CD4-positive, CD25-positive, alpha-beta regulatory T cell (primary cell): Measurements from ENCODE around the gene LRR1. TPM values are rescaled to one million over a fixed set of nuclear protein-coding genes. Genes with fewer than 3 reads are reported as not detected.
A peak's percentile ranks its signal among the peaks of the same experiment; 100 is the strongest.
"Not testable (repeated sequence)": the region's sequence is repeated elsewhere in the genome, so short reads cannot be mapped to it uniquely, and the experiment has no call there.

Experiments used
- ATAC-seq, 2 donors: fragments of 150-1000 bp; cut with Tn5 transposase; one replicate each; pipeline ENCODE4 v1.10.0; 2021; ENCODE audit warnings: low read depth in 2 of 2, moderate number of reproducible peaks in 2 of 2, moderate library complexity in 1 of 2
- DNase-seq, 3 donors: peaks; one replicate each; pipeline versions ENCODE4 v3.0.0 to v3.0.0-alpha.2; 2012 to 2022; ENCODE audit warnings: mixed read lengths in 1 of 3
- H3K27ac ChIP-seq: one replicate; pipeline ENCODE4 v1.7.0; 2013; ENCODE audit warnings: mild to moderate bottlenecking, low read length; ENCODE audit not compliant: insufficient read depth, poor library complexity, severe bottlenecking
- H3K27me3 ChIP-seq: one replicate; pipeline ENCODE4 v1.7.0; 2013; ENCODE audit warnings: low read length; ENCODE audit not compliant: control insufficient read depth, insufficient read depth
- H3K36me3 ChIP-seq: one replicate; pipeline ENCODE4 v1.7.0; 2013; ENCODE audit warnings: mild to moderate bottlenecking, low read length, moderate library complexity; ENCODE audit not compliant: control insufficient read depth, insufficient read depth
- H3K4me1 ChIP-seq: 2 replicates; pipeline ENCODE4 v1.7.0; 2013; ENCODE audit warnings: mild to moderate bottlenecking, low read length; ENCODE audit not compliant: insufficient read depth, control insufficient read depth, poor library complexity, severe bottlenecking
- H3K4me3 ChIP-seq: one replicate; pipeline ENCODE4 v1.7.0; 2013; ENCODE audit warnings: low read depth, mild to moderate bottlenecking, low read length, moderate library complexity
- H3K9me3 ChIP-seq, 2 experiments: 1 replicate in 1 of 2; 2 replicates in 1 of 2; pipeline ENCODE4 v1.7.0; 2013; ENCODE audit warnings: low read length in 2 of 2, mild to moderate bottlenecking in 1 of 2, moderate library complexity in 1 of 2; ENCODE audit not compliant: control insufficient read depth in 2 of 2
- H3K27ac Mint-ChIP-seq, 3 donors: one replicate each; pipeline ENCODE4 v1.8.0; 2020 to 2022; ENCODE audit warnings: mild to moderate bottlenecking in 3 of 3, mixed read lengths in 3 of 3, moderate library complexity in 2 of 3
- H3K27me3 Mint-ChIP-seq: one replicate; pipeline ENCODE4 v1.8.0; 2022; ENCODE audit warnings: mild to moderate bottlenecking, mixed read lengths
- H3K36me3 Mint-ChIP-seq: one replicate; pipeline ENCODE4 v1.8.0; 2020; ENCODE audit warnings: mixed read lengths
- H3K4me1 Mint-ChIP-seq, 4 donors: one replicate each; pipeline ENCODE4 v1.8.0; 2020 to 2022; ENCODE audit warnings: mixed read lengths in 4 of 4, mild to moderate bottlenecking in 1 of 4
- H3K4me3 Mint-ChIP-seq, 4 donors: one replicate each; pipeline ENCODE4 v1.8.0; 2020 to 2022; ENCODE audit warnings: mild to moderate bottlenecking in 4 of 4, mixed read lengths in 4 of 4, moderate library complexity in 3 of 4
- H3K9me3 Mint-ChIP-seq, 7 donors: one replicate each; pipeline ENCODE4 v1.8.0; 2020 to 2022; ENCODE audit warnings: mixed read lengths in 7 of 7, mild to moderate bottlenecking in 3 of 7, moderate library complexity in 2 of 7
- polyA plus RNA-seq, 4 donors: library from polyadenylated mRNA; unstranded; fragments of 300-500 nt; fragmentation: Illumina TruSeq; gene quantifications; one replicate each; pipeline ENCODE4 v1.2.3, GENCODE V29; 2021
- total RNA-seq: library from RNA; stranded (reverse); gene quantifications from one replicate; pipeline ENCODE4 v1.2.3, GENCODE V29; 2022

The LRR1 gene
- total and polyA plus RNA-seq, 5 donors from 2014 or later: 11.2 to 26.7 (median 17.3) TPM

DNA sequence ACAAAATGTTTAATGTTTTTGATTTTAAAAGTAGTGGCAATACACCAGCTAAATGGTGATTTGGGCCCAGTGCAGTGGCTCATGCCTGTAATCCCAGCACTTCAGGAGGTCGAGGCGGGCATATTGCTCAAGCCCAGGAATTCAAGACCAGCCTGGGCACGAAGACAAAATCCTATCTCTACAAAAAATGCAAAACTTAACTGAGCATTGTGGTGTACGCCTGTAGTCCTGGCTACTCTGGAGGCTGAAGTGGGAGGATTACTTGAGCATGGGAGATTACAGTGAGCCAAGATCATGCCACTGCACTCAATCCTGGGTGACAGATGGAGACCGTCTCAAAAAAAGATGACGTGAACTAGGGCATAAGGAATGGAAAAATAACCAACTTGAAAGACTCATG lies 17.0 kb downstream of the LRR1 start:
- peaks cover 18% of the 10 kb centered on the region for H3K36me3 Mint-ChIP-seq
- H3K27ac ChIP-seq: no peak overlapping the region
- peaks cover 16% of the 10 kb centered on the region for H3K36me3 ChIP-seq
- no peak for ATAC-seq
- peak overlapping the region in 1 of 4 donors; percentile 80 for H3K4me3 Mint-ChIP-seq
- H3K9me3 ChIP-seq: no peaks in the 10 kb centered on the region
- H3K9me3 Mint-ChIP-seq: no peaks in the 10 kb centered on the region
- peaks cover 19% of the 10 kb centered on the region for H3K4me1 ChIP-seq
- no peak overlapping the region for H3K4me3 ChIP-seq
- H3K27ac Mint-ChIP-seq: peak overlapping the region in 2 of 3 donors; percentile 26 to 51
- H3K27me3 Mint-ChIP-seq: peaks cover 4% of the 10 kb centered on the region
- peaks cover 14 to 50% (median 26%) of the 10 kb centered on the region in 4 donors for H3K4me1 Mint-ChIP-seq
- DNase-seq: no peak
- H3K27me3 ChIP-seq: no peaks in the 10 kb centered on the region

DNA sequence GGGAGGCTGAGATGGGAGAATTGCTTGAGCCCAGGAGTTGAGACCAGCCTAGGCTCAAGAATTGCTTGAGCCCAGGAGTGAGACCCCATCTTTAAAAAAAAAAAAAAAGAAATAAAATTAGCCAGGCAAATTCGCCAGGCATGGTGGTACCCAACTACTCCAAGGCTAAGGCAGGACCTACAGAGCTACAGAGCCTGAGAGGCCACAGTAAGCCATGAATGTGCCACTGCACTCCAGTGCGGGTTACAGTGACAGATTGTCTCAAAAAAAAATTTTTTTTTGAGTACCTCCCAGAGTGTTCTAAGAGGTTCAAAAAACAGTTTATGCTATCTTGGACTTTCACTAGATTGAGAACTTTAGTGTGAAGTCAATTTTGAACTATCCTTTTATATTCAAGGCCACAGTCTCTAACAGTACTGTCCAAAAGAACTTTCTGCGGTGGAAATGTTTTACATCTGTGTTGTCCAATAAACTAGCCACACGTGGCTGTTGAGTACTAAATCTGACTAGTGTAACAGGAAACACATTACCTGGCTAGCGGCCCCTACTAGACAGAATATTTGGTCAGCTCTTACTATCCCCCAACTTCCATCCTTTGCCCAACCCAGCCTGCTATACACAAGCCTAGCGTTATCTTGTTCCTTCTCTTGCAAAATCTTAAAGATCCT lies 19.2 kb downstream of the LRR1 start:
- ATAC-seq: no peak
- H3K36me3 Mint-ChIP-seq: peaks cover 18% of the 10 kb centered on the region
- DNase-seq: no peak
- H3K4me1 Mint-ChIP-seq: peaks cover 18 to 61% (median 40%) of the 10 kb centered on the region in 4 donors
- Histone ChIP-seq H3K27ac (peak overlapping the region; percentile 57), H3K4me3 (peak overlapping the region; percentile 2), H3K4me1 (peaks cover 37% of the 10 kb centered on the region), H3K27me3 (no peaks in the 10 kb centered on the region), H3K9me3 (no peaks in the 10 kb centered on the region), H3K36me3 (peaks cover 16% of the 10 kb centered on the region)
- H3K27me3 Mint-ChIP-seq: peaks cover 4% of the 10 kb centered on the region
- H3K4me3 Mint-ChIP-seq: peak overlapping the region; percentile 56 to 100 (median 99)
- H3K9me3 Mint-ChIP-seq: no peaks in the 10 kb centered on the region
- peak overlapping the region; percentile 23 to 99 (median 35) for H3K27ac Mint-ChIP-seq

DNA sequence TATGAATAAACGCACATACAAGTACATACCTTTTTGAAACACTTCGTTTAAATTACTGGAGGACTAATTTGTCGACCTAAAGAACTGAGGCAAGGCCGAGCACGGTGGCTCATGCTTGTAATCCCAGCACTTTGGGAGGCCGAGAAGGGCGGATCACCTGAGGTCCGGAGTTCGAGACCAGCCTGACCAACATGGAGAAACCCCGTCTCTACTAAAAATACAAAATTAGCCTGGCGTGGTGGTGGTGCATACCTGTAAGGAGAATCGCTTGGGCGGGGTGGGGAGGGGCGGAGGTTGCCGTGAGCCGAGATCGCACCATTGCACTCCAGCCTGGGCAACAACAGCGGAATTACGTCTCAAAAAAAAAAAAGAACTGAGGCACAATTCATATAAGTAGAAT lies 20.5 kb downstream of the LRR1 start:
- Mint-ChIP-seq H3K27ac (peak overlapping the region; percentile 31 to 99 (median 32)), H3K4me1 (peaks cover 29 to 72% (median 48%) of the 10 kb centered on the region in 4 donors), H3K36me3 (peaks cover 18% of the 10 kb centered on the region), H3K4me3 (peak overlapping the region; percentile 99 to 100 (median 99))
- H3K27me3 Mint-ChIP-seq, H3K9me3 ChIP-seq, ATAC-seq, H3K9me3 Mint-ChIP-seq, H3K27me3 ChIP-seq, DNase-seq: not testable (repeated sequence)
- Histone ChIP-seq H3K4me1 (peaks cover 50% of the 10 kb centered on the region), H3K36me3 (peaks cover 16% of the 10 kb centered on the region), H3K4me3 (peak overlapping the region; percentile 93), H3K27ac (peak overlapping the region; percentile 99)

DNA sequence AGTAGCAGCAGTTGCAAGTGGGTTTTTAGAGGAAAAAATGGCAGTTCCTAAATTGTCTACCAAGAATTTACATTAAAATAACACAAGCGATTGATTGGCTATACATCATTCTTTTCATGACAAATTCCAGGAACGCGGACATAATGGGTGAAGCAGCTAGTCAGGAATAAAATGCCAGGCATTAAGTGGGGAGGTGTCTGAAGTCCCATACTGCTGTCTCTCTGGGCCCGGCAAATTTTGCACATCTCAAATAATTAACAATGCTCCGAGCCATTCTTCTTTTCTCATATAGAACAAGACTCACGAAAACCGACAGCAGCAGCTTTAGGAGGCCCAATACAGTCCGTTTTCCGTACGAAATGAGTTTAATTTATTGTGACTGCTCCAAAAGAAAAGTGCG lies 21.0 kb downstream of the LRR1 start:
- Mint-ChIP-seq H3K4me3 (peak overlapping the region; percentile 99 to 100 (median 99)), H3K36me3 (peaks cover 18% of the 10 kb centered on the region), H3K27me3 (peaks cover 4% of the 10 kb centered on the region), H3K4me1 (peaks cover 31 to 72% (median 50%) of the 10 kb centered on the region in 4 donors), H3K9me3 (no peaks in the 10 kb centered on the region), H3K27ac (peak overlapping the region; percentile 99)
- Histone ChIP-seq H3K27ac (peak overlapping the region; percentile 99), H3K27me3 (no peaks in the 10 kb centered on the region), H3K36me3 (peaks cover 16% of the 10 kb centered on the region), H3K4me1 (peaks cover 54% of the 10 kb centered on the region), H3K9me3 (no peaks in the 10 kb centered on the region), H3K4me3 (peak overlapping the region; percentile 93)
- DNase-seq: no peak
- no peak for ATAC-seq

DNA sequence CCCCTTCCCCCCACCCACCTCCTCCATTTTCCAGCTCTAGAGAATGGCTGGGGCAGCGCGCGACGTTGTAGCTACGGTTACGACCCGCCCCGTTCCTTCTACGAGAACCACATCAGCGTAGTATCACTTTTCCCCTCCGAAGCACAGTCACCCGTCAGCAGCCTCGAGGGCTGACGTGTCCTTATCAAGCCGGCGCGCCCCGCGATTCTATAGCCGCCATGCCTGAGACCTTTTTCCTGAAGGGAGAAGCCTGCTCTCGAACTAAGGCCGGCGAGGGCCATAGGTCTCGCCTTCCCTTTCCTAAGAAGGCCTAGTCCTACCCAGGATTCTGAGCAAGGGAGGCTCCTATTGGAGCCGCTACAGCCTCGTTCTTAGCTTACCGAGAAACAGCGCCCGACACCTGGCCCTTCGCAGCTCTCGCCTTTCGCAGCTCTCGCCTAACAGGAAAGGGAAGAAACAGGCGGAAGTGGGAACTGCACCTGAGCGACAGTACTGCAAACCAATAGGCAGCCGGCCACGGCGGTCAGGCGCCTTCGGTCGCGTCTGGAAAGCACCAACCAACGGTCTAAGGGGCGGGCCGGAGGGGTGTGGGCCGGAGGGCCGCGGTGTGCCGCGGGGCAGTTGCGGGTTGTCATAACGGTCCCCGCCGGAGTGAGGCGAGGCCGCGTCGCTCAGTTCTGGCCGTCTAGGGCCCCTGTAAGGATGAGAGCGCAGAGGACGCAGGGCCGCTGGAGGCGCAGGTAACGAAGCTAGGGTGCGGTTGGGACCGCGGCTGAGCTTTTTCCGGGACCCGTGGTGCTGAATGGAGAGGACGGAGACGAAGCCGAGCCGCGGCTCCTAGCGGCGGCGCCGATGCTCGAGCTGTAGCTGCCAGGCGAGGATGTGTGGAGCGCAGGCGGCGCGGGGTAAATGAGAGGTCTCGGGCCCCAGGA lies 21.7 kb downstream of the LRR1 start, which contains the start of the genes MGAT2 and RPL36AL:
Gene MGAT2 (plus strand): TSS at position 618 of the 932 bp plus-strand sequence. CDS start 470 bp downstream, outside the sequence.
Gene RPL36AL (minus strand): TSS at position 445 of the 932 bp plus-strand sequence. CDS start 1,522 bp downstream, outside the sequence.
- peak; percentile 91 to 97 (median 95) for DNase-seq
- Histone ChIP-seq H3K27me3 (no peaks in the 10 kb centered on the region), H3K36me3 (peaks cover 17% of the 10 kb centered on the region), H3K4me1 (peaks cover 55% of the 10 kb centered on the region), H3K9me3 (no peaks in the 10 kb centered on the region), H3K4me3 (peak within 1 kb of the TSS; percentile 93), H3K27ac (peak within 1 kb of the TSS; percentile 99)
- Mint-ChIP-seq H3K4me1 (peaks cover 35 to 73% (median 54%) of the 10 kb centered on the region in 4 donors), H3K9me3 (no peaks in the 10 kb centered on the region), H3K4me3 (peak within 1 kb of the TSS; percentile 99 to 100 (median 99)), H3K36me3 (peaks cover 18% of the 10 kb centered on the region), H3K27ac (peak within 1 kb of the TSS; percentile 99), H3K27me3 (peaks cover 4% of the 10 kb centered on the region)
- ATAC-seq: peak; percentile 89

DNA sequence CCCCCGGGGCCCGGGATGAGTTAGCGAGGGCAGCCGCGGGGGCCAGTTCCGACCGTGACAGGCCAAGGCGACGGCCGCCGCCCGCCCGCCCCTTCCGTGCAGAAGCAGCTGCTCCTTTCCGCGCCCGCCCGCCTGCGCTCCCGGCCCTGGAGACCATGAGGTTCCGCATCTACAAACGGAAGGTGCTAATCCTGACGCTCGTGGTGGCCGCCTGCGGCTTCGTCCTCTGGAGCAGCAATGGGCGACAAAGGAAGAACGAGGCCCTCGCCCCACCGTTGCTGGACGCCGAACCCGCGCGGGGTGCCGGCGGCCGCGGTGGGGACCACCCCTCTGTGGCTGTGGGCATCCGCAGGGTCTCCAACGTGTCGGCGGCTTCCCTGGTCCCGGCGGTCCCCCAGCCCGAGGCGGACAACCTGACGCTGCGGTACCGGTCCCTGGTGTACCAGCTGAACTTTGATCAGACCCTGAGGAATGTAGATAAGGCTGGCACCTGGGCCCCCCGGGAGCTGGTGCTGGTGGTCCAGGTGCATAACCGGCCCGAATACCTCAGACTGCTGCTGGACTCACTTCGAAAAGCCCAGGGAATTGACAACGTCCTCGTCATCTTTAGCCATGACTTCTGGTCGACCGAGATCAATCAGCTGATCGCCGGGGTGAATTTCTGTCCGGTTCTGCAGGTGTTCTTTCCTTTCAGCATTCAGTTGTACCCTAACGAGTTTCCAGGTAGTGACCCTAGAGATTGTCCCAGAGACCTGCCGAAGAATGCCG lies 22.6 kb downstream of the LRR1 start:
- Mint-ChIP-seq H3K36me3 (peaks cover 13% of the 10 kb centered on the region), H3K4me1 (peaks cover 35 to 73% (median 56%) of the 10 kb centered on the region in 4 donors), H3K27ac (peak overlapping the region; percentile 72 to 99 (median 99)), H3K27me3 (peaks cover 4% of the 10 kb centered on the region), H3K4me3 (peak overlapping the region; percentile 99 to 100 (median 99)), H3K9me3 (no peaks in the 10 kb centered on the region)
- H3K9me3 ChIP-seq: no peaks in the 10 kb centered on the region
- no peaks in the 10 kb centered on the region for H3K27me3 ChIP-seq
- H3K36me3 ChIP-seq: peaks cover 20% of the 10 kb centered on the region
- H3K4me1 ChIP-seq: peaks cover 59% of the 10 kb centered on the region
- DNase-seq: peak in 1 of 3 donors; percentile 85
- H3K27ac ChIP-seq: peak overlapping the region; percentile 99
- peak; percentile 6 to 13 for ATAC-seq
- H3K4me3 ChIP-seq: peak overlapping the region; percentile 83
